Stomach smooth muscle (tissue), 2 donors: ENCODE results near the gene TP53I13.

Experiments used
- H3K27ac ChIP-seq: one replicate; pipeline ENCODE4 v1.7.0; 2013; ENCODE audit warnings: mild to moderate bottlenecking, low read length, inconsistent platforms
- H3K27me3 ChIP-seq, 2 donors: one replicate each; pipeline ENCODE4 v1.7.0; 2013; ENCODE audit warnings: low read length in 2 of 2; ENCODE audit not compliant: insufficient read depth in 2 of 2, control insufficient read depth in 1 of 2
- H3K36me3 ChIP-seq, 2 donors: one replicate each; pipeline ENCODE4 v1.7.0; 2013; ENCODE audit warnings: low read length in 2 of 2; ENCODE audit not compliant: control insufficient read depth in 2 of 2, insufficient read depth in 2 of 2
- H3K4me1 ChIP-seq: one replicate; pipeline ENCODE4 v1.7.0; 2013; ENCODE audit warnings: low read length; ENCODE audit not compliant: control insufficient read depth, insufficient read depth
- H3K4me3 ChIP-seq, 2 donors: one replicate each; pipeline ENCODE4 v1.7.0; 2013; ENCODE audit warnings: low read length in 2 of 2
- H3K9ac ChIP-seq, 2 donors: one replicate each; pipeline ENCODE4 v1.7.0; 2013; ENCODE audit warnings: low read length in 2 of 2, mild to moderate bottlenecking in 1 of 2
- H3K9me3 ChIP-seq, 2 donors: one replicate each; pipeline ENCODE4 v1.7.0; 2013; ENCODE audit warnings: low read length in 2 of 2; ENCODE audit not compliant: control insufficient read depth in 2 of 2
- donor health status: healthy.
- donor health status: Pancreatic carcinoma.

TP53I13 gene

GRCh38 chr17:29620271-29620670 lies 51.8 kb downstream of the TP53I13 start:
- H3K27me3 ChIP-seq: no peaks in the 10 kb centered on the region
- peaks cover 81% of the 10 kb centered on the region for H3K4me1 ChIP-seq
- no peak overlapping the region for H3K4me3 ChIP-seq
- no peaks in the 10 kb centered on the region for H3K9me3 ChIP-seq
- no peak overlapping the region for H3K27ac ChIP-seq
- H3K36me3 ChIP-seq: no peaks in the 10 kb centered on the region
- H3K9ac ChIP-seq: no peak overlapping the region

- H3K4me1 ChIP-seq: peaks cover 76% of the 10 kb centered on the region
- H3K36me3 ChIP-seq: no peaks in the 10 kb centered on the region
- peak overlapping the region in 1 of 2 donors; percentile 81 for H3K4me3 ChIP-seq
- no peaks in the 10 kb centered on the region for H3K9me3 ChIP-seq
- no peak overlapping the region for H3K9ac ChIP-seq
- H3K27me3 ChIP-seq: no peaks in the 10 kb centered on the region
- H3K27ac ChIP-seq: peak overlapping the region; percentile 46
These were observed 52.4 kb downstream of the TP53I13 start for GRCh38 chr17:29620779-29621500.

- peak overlapping the region; percentile 66 for H3K9ac ChIP-seq
- peaks cover 0 to 2% of the 10 kb centered on the region in 2 donors for H3K36me3 ChIP-seq
- H3K9me3 ChIP-seq: no peaks in the 10 kb centered on the region
- H3K27ac ChIP-seq: peak overlapping the region; percentile 73
- H3K4me3 ChIP-seq: peak overlapping the region; percentile 71 to 81
- H3K4me1 ChIP-seq: peaks cover 67% of the 10 kb centered on the region
- no peaks in the 10 kb centered on the region for H3K27me3 ChIP-seq
These were observed 53.3 kb downstream of the TP53I13 start for GRCh38 chr17:29621751-29622194.
